GM20431 (cell line): ENCODE measurements around the gene MIPOL1.

ENCODE experiments used
- in situ Hi-C: fragments of 300-500 bp; cut with MseI, MboI; formaldehyde crosslinking; loops from one replicate; pipeline ENCODE4 v1.15.0; 2020; ENCODE audit warnings: low sequenced_read_pairs; ENCODE audit not compliant: unreplicated experiment

MIPOL1 gene

GRCh38 chr14:37566811-37567371 lies 369.2 kb downstream of the MIPOL1 start:
- in situ Hi-C loops, result no loop called here

DNA sequence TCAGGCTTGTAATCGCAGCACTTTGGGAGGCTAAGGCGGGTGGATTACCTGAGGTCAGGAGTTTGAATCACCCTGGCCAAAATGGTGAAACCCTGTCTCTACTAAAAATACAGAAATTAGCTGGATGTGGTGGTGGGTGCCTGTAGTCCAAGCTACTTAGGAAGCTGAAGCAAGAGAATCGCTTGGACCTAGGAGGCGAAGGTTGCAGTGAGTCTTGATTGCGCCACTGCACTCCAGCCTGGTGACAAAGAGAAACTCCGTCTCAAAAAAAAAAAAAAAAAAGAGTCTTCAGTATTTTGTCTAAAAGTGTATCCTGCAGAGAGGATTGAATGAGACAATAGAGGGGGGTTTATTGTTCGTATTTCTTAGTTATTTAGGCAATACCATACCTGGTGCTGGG lies 372.0 kb downstream of the MIPOL1 start:
- in situ Hi-C loops, result no loop called here

- in situ Hi-C loops, result no loop called here
Measured at GRCh38 chr14:37571391-37571790, 373.7 kb downstream of the MIPOL1 start.

DNA sequence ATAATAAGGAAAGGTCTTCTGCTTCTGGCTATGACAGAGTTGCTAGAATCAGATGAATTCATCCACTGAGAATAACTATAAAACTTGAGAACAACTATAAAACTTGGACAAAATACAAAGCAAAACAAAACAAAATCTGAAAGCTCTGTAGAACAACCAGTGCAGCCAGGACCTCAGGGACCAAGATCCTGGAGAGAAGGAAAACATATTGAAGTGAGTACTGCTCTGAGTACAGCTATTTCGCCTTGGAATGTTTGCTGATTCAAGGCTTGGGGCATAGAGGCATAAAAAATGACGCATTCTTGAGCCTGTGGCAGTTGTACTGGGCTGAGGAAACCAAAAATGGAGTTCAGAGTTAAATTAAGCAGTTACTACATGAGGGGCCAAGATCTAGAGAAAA lies 375.6 kb downstream of the MIPOL1 start:
- in situ Hi-C loops, result no loop called here

DNA sequence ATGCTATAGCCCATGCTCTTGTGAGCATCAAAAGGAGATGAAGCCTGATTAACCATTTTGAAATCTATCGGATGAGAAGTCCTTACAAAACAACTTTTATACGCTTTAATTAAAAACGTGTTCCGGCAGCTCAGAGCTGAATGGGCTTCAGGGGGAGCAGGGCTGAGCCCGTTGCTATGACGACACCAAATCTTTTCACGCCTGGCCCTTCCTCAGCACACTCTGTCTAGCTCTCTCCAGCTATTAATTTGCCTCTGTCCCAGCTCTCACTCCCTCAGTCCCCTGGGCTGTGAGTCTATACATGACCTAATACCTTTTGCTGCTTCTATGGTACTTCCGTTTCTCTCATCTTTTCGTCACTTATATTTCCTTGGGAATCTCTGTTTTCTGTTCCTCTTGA lies 381.5 kb downstream of the MIPOL1 start:
- in situ Hi-C loops, result no loop called here

DNA sequence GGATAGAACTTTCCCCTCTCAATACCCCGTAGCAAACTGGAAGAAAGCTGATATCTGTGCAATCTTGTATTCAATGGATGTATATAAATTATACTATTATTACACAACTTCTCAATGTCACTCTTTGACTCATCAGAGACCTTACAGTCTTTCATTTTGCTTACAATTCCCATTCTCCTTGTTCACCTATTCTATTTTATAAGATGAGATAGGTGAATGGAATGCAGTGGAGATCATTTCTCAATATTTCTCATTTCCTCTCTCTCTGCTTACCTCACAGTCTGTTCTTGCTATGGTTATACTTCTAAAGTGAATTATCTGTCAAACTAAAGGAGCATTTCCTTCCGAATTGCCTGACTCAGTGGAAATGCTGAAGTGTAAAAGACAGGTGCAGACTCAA lies 382.4 kb downstream of the MIPOL1 start:
- in situ Hi-C loops, result no loop called here

DNA sequence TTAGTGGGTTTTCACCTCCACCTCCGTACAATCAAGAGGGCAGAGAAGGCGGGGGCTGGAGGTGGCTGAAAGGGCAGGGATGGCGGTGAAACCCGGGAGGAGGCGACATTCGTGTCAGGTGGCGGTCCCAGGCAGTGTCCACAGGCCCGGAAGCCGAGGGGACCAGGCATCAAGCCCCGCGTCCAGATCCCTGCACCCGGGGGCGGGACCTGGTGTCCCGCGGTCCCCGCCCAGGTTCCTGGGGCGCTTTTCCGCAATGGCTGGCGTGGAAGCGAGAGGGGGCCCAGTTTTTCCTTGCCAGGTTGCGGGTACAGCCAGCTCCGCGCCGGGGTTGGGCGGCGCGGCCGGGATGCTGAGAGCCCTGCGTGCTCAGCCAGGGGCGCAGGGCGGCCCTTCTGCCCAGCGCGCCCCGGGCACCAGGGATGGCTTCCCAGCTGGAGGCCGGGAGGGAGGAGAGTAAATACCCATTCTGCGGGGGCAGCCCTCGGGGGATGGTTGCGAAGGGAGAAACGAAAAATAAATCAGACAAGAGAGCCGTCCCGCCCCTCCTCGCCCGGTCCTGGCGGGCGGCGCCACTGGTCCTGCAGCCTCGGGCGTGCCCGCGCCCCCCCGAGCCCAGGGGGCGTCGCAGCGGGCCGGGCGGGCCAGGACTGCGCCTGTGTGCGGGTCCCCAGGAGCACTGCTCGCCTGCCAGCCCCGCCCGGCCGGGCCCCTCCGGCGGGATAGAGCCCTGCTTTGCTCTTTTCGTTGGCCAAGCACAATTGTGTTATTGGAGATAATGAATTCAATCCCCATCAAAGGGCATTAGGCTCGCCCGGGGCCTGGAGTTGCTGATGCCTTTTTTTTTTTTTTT lies 385.8 kb downstream of the MIPOL1 start:
- in situ Hi-C loops, result no loop called here

- in situ Hi-C loops, result no loop called here
Measured at GRCh38 chr14:37584211-37585100, 386.7 kb downstream of the MIPOL1 start.

DNA sequence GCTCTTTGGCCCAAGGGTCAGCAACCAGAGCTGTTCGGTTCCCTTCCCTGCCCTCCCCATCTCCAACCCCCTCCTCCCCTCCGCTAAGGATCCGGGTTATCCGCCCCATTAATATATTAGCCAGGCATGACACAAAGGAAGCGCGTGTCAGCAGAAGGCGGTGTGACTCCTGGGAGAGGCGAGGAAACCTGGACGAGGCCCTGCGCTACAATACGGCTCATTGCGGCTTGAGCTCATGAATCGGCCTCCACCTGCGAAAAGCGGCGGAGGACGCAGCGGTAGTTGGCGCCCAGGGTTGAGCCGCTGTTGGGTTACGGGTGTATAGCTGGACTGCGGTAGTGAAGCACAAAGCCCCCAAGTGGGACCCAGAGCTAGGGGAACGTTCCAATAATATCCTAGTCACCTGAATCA lies 387.4 kb downstream of the MIPOL1 start:
- in situ Hi-C loops, result no loop called here

DNA sequence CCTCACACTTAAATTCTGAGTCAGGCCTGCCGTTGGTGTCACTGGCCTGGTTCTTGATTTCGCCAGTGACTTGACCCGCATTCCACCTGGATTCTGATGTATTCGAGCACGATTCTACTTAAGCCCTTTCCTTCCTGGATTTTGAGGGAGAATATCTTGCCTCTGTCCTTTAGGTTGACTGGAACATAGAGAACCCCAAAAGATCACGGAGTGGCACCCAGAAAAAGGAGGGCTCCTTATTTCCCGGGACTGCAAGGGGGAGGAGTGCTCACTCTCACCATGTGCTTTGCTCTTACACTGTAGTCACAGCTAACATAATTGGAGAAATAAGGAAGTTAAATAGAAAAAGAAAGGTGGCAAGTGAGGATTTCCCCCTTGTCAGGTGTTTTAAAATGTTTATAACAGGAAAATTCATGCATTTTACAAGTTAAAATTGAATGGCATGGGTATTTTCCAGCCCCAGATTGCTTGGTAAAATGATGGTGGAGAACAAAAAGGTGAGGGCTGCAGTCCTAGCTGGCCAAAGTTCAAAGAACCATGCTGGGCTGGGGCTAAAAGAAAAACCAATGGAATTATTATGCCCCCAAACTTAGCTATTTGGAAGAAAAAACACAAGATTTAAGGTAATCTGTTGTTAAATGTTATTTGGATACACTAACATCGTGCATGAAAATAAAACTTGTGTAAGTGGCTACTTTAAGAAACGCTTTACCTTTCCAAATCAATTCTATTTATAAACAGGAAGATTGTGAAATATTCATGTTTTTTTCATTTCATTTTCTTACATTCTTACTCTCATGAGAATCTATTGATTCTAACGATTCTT lies 388.4 kb downstream of the MIPOL1 start:
- in situ Hi-C loops, result no loop called here

- in situ Hi-C loops, result no loop called here
Measured at GRCh38 chr14:37586797-37587130, 389.0 kb downstream of the MIPOL1 start.

DNA sequence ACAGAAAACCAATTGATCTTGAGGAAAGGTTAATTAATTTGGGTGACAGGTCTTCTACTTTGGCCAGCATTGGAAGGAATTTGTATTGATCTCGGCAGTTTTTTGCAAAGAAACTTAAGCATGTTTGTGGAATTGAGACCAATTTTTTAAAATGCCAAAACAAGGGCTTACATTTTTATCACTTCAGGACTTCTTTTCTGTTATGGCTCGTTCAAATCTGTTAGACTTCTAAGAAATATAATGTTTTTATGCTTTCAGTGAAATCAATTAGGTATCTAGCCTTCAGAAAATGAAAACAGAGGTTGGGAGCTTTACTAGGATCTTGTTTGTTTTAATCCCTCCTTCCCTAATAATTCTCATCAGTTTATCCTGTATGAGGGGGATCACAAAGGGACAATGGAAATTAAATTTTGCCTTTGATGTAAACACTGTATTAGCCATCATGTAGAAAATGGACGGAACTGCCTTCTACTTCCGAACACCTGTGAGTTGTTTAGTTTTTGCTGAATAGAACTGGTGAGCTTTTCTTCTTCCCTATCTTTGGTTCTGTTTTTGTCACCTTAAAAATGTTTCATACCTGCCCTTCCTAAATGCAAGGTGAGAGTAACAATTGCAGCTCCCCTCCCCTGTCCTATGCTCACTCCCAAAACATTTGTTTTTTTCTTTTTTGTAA lies 389.5 kb downstream of the MIPOL1 start:
- in situ Hi-C loops, result no loop called here

DNA sequence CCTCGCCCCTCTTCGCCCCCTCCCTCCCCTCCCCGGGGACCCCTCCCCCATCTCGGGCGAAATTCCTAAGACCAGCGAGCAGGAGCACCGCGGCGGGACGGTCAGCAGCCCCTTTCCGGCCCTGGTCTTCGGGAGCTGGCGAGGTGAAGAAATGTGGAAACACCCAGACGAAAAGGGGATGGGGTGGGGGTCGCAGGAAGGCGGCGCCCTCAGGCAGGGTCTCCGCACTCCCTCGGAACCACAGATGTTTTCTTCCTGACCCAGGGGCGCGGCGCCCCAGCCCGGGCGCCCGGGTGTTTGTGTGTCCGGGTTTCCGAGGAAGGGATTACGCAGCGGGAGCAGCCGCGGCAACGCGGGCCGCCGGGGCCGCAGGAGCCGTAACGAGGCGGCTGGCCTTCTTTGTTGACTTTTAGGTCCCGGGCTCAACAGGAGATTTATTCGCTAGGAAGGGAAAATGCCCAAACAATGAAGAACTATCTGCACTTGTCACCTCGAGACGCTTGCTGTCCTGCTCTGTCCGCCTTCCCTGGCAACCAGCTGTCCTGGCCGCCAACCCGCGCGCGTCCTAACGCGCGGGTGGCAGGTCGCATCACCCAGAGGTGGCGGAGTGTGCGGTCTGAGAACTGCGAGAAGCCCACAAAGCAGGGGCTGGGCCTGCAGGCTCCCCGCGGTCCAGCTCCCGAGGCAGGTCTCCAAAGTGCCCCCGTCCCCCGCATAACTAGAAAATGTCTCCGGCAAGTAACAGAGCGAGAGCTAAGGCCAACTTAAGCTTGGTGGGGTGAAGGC lies 390.3 kb downstream of the MIPOL1 start:
- in situ Hi-C loops, result no loop called here

GRCh38 chr14:37588667-37588955 lies 390.9 kb downstream of the MIPOL1 start:
- in situ Hi-C loops, result no loop called here

DNA sequence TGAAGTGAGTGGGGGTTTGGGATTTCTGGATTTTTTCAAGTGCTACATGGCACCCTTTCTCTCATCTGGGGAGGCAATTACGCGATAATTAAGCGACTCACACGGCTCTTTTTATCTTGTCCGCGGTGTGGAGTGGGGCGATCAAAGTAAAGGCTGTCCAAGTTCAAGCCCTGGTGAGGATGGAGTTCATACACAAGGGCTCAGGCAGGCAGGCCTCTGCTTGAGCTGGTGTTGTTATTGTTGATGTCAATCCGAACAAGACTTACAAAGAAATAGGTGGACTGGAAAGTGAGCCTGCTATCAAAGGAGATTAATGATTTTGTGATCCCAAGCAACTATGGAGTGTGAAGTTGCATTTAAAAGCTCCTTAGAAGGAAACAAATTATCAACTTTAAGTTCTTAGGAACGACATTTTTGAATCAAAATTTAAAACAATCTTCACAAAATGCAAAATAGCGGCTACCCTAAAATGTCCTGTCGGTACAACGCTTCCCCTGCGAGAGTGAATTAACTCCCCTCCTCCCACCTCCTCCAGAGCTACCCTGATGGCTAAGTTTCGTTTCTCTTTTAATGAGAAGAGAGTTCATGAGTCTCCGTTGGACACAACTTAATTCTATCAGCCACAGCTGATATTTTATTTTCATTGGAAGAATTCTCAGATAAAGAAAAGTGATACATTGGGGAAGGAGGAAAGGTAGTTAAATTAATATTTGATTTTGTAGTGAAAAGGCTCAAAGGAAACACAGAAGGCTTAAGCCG lies 391.4 kb downstream of the MIPOL1 start:
- in situ Hi-C loops, result no loop called here

- in situ Hi-C loops, result no loop called here
Measured at GRCh38 chr14:37589715-37590427, 392.1 kb downstream of the MIPOL1 start.

DNA sequence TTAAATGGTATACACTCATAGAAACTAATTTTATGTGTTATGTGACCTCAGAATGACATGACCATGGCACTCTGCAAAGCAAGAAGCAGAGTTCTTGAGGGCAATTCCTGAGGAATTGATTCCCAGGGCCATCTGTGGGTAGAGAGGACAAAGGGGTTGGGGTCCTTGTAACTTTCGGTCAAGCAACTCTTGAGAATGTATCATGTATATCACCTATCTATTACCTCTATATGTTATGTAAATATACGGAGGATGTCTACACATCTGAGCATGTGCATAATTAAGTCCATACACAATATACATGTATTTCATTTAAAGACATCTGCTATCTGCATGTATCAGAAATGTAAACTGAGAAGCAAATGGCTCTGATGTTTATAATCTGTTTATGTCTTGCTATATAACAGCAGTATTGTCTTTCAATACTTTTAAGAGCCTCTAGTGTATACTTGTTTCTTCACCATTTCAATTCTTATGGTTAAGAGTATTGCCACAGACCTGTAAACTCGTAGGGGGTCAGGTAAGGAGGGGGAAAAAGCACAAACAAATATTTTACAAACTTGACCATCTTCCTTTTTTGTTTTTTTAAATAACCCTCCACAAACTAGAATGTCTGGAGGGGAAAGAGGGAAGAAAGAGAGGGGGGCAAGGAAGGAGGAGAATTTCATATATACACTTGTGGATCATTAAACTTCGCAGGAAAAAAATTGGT lies 392.8 kb downstream of the MIPOL1 start:
- in situ Hi-C loops, result no loop called here
